Lower leg skin (tissue), 4 donors: Measurements from ENCODE around the gene FOXD1. TPM values are rescaled to one million over a fixed set of nuclear protein-coding genes. Genes with fewer than 3 reads are reported as not detected.

Source experiments
- DNase-seq, 2 donors: peaks; one replicate each; pipeline ENCODE4 v3.0.0-alpha.2; 2019; ENCODE audit warnings: low spot score in 2 of 2
- H3K4me3 ChIP-seq: fragments of 200-600 bp; sonication (generic); 2 replicates; pipeline ENCODE4 v1.5.1; 2017; ENCODE audit warnings: mild to moderate bottlenecking, low read depth; ENCODE audit not compliant: poor library complexity, severe bottlenecking
- POLR2A ChIP-seq, 2 donors: fragments of 450-650 bp; IDR thresholded peaks; one replicate each; pipeline ENCODE4 v1.6.1; 2016 to 2017; ENCODE audit warnings: antibody characterized with exemption in 2 of 2, mild to moderate bottlenecking in 1 of 2, moderate library complexity in 1 of 2
- WGBS, 2 donors: methylation state at CpG; one replicate each; pipeline ENCODE4 v1.1.5; 2018; 5-methylcytosine and 5-hydroxymethylcytosine counted together
- intact Hi-C: fragments of 100-400 bp; cut with DNase I; formaldehyde crosslinking; loops from one replicate; pipeline ENCODE4 v1.15.0; 2023; ENCODE audit warnings: low total_unique reads
- total RNA-seq, 4 donors: library from RNA; depleted of rRNA; stranded (reverse); fragments of >200 nt; gene quantifications; one replicate each; pipeline ENCODE4 v1.1.0, GENCODE V29; 2016
- TF ChIP-seq, protein P1 (sequence below), 3 donors: fragments of 450-650 bp; IDR thresholded peaks; one replicate each; pipeline ENCODE4 v1.5.1; 2016; ENCODE audit warnings: antibody characterized with exemption in 3 of 3, mild to moderate bottlenecking in 3 of 3, moderate library complexity in 2 of 3

The FOXD1 gene
- total RNA-seq, 4 donors from 2014 or later: 0.63 to 2.2 (median 1.8) TPM

DNA sequence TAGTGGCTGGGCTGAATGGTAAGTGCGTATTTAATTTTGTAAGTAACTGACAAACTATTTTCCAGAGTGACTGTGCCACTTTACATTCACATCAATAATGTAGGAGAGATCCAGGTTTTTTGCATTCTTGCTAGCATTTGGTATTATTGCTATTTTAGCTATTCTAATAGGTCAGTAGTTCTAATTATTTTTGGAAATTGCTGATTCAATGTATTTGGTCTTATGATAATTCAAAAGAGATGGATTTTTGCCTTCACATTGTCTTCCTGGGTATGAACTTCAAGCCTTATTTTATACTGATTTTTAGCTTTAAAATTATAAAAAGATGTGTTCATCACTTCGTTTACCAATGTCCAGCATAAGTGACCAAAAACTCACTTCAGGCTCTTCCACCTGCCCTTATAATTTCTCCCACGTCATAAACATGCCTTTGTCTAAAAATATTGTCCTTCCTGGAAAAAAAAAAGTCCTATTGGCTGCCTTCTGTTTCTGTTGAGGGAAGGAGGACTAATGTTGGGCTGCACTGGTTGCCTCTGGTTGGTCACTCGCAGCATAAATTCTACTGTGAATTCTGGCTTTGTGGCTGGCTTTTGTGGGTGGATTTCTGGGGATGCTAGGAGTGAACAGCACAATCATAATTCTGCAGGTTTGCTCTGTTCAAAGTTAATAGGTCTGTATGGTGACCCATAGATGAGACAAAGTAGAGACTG is 15.2 kb downstream of the FOXD1 start:
- H3K4me3 ChIP-seq: no peak overlapping the region
- intact Hi-C loops: no loop called here
- TF ChIP-seq, protein P1, sequence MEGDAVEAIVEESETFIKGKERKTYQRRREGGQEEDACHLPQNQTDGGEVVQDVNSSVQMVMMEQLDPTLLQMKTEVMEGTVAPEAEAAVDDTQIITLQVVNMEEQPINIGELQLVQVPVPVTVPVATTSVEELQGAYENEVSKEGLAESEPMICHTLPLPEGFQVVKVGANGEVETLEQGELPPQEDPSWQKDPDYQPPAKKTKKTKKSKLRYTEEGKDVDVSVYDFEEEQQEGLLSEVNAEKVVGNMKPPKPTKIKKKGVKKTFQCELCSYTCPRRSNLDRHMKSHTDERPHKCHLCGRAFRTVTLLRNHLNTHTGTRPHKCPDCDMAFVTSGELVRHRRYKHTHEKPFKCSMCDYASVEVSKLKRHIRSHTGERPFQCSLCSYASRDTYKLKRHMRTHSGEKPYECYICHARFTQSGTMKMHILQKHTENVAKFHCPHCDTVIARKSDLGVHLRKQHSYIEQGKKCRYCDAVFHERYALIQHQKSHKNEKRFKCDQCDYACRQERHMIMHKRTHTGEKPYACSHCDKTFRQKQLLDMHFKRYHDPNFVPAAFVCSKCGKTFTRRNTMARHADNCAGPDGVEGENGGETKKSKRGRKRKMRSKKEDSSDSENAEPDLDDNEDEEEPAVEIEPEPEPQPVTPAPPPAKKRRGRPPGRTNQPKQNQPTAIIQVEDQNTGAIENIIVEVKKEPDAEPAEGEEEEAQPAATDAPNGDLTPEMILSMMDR (IDR thresholded peaks at IDR 0.05): no peak
- TF ChIP-seq POLR2A (IDR thresholded peaks at IDR 0.05): no peak
- WGBS, 2 donors: 51 to 57% methylated on average over 4 of the region's 4 CpGs
- DNase-seq: no peak

DNA sequence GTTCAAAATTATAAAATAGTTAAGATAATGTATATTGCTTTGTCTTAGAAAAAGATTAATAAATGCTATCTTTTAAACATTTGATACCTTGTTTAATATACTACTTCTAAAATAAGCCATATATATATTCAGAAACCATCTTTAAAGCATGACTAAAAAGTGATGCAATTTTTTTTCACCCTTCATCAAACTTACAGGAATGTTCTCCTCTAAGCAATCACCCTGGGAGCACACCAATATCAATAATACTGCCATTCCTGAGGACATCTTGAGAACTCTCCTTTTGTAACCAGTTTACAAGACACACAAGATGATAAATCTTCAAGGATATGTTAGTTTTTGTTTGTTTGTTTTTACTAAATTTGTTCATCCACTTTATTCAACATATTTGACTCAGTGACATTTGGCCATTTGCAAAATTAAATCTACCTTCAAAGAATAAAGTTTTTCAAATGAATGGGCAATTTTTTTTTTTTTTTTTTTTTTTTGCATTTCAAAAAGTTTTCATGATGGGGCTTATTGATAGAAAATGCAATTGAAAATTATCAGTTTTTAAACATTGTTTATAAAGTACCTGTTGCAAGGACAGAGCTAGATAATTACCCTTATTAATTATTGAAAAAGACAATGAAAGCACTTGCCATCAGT is 17.2 kb downstream of the FOXD1 start:
- no peak for DNase-seq
- H3K4me3 ChIP-seq: no peak overlapping the region
- TF ChIP-seq, protein P1 (IDR thresholded peaks at IDR 0.05): no peak
- no peak for TF ChIP-seq POLR2A (IDR thresholded peaks at IDR 0.05)
- intact Hi-C loops: no loop called here

DNA sequence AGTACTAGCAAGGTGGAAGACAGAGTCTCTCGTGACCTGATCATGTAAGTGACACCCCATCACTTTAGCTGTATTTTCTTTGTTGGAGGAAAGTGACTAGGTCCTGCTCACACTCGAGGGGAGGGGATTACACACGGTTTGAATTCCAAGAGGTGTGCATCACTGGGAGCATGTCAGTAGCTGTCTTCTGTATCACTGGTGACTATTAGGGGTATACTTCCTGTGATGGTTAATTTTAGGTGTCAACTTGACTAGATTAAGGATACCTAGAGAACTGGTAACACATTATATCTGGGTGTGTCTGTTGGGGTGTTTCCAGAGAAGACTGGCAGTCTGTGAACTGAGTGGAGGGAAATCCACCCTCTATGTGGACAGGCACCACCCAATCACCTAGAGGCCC is 22.5 kb downstream of the FOXD1 start:
- no peak for DNase-seq
- H3K4me3 ChIP-seq: no peak overlapping the region
- TF ChIP-seq, protein P1 (IDR thresholded peaks at IDR 0.05): no peak
- TF ChIP-seq POLR2A (IDR thresholded peaks at IDR 0.05): no peak
- intact Hi-C loops: no loop called here
- 81 to 87% methylated on average over 3 of the region's 3 CpGs for WGBS, 2 donors

DNA sequence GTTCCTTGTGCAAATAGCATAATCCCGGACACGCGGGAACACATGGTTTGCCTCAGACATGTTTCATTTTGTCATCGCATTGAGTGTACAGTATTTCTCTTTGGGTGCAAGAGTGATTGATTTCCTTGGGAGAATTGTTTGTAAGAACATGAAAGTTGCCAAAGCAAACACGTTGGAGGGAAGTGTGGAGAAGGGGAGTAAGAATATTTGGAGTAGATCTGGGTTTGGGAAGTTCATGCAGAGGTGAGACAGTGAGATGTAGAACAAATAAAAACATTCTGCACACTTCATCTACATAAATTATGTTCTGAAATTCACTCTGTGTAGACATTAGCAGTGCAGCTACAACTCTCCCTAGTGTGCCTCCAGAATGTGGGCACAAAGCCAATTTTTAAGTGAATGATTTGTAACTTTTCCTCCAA is 24.0 kb downstream of the FOXD1 start:
- no peak overlapping the region for H3K4me3 ChIP-seq
- 42 to 50% methylated on average over 5 of the region's 5 CpGs for WGBS, 2 donors
- TF ChIP-seq POLR2A (IDR thresholded peaks at IDR 0.05): no peak
- TF ChIP-seq, protein P1 (IDR thresholded peaks at IDR 0.05): no peak
- no peak for DNase-seq
- intact Hi-C loops: no loop called here

DNA sequence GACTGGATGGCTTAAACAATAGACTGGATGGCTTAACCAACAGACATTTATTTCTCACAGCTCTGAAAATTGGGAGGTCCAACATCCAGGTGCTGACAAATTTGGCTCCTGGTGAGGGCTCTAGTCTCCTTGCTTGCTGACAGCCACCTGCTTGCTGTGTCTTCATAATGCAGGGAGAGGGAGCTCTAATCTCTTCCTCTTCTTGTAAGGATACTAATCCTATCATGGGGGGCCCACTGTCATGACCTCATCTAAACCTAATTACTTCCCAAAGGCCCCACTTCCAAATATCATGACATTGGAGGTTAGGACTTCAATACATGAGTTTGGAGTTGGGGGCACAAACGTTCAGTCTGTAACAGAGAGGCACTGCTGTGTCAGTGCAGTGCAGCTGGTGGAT is 26.4 kb downstream of the FOXD1 start:
- no peak for DNase-seq
- TF ChIP-seq, protein P1 (IDR thresholded peaks at IDR 0.05): no peak
- no peak for TF ChIP-seq POLR2A (IDR thresholded peaks at IDR 0.05)
- intact Hi-C loops: no loop called here
- no peak overlapping the region for H3K4me3 ChIP-seq
- WGBS, 2 donors: 76 to 87% methylated on average over 1 of the region's 1 CpG
